ENCODE data around the gene NUBP2.
"Not testable (repeated sequence)": the region's sequence is repeated elsewhere in the genome, so short reads cannot be mapped to it uniquely, and the experiment has no call there.

NUBP2 gene

DNA sequence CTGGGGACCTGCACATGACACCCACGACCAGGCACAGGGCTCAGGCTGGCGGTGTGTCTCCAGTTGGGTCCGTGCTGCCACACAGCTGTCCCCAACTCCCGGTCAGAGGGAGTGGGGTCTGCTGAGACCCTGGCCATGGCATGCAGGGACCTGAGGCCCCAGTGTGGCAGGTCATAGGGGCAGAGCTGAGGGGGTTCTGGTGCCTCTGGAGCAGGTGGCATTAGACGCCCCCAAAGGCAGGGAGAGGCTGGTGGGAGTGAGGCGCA lies 4.2 kb downstream of the NUBP2 start:
- DNase-seq, result no peak

DNA sequence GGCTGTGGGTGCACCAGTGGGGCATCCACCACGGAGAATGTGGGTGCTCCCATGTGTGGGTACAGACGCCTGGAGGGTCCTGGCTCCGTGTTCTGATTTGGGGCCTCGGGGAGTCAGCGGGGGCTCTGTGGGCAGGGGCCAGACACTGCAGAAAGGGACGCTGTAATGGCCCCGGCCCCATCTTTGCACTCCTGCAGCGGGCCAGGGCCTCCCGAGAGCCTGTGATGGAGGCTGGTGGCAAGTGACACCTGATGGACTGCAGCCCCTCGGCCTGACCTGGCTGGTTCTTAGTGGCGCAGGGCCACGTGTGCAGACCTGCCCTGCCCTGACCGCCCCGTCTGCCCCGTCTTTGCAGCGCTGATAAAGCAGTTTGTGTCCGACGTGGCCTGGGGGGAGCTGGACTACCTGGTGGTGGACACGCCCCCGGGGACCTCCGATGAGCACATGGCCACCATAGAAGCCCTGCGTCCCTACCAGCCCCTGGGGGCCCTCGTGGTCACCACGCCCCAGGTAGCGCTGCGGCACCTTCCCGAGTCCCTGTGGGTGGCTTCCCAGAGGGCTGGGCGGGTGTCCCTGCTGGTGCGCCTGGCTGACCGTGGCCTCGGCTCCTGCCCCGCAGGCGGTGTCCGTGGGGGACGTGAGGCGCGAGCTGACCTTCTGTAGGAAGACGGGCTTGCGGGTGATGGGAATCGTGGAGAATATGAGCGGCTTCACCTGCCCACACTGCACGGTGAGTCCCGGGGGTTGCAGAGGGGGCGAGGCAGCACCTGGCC lies 4.7 kb downstream of the NUBP2 start:
- DNase-seq, result no peak

DNA sequence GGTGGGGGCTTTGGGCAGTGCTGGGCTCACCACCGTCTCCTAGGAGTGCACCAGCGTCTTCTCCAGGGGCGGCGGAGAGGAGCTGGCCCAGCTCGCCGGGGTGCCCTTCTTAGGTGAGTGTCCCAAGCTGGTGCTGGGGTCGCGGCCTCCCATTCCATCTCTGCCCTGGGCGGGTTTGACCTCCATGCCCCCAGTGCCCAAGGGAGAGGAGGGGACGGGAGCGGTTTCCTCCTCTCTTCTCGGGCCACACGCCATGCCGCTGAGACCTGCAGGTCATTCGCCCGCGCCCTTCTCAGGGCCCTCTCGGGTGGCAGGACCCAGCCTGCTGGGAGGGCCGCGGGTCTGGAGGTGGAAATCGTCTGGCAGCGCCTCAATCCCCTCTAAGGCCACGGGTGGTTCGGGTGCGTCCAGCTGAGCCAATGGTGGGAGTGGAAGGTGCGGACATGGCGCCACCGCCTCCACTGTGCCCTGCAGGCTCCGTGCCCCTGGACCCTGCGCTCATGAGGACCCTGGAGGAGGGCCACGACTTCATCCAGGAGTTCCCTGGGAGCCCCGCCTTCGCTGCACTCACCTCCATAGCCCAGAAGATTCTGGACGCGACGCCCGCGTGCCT lies 5.4 kb downstream of the NUBP2 start:
- DNase-seq, result no peak

DNA sequence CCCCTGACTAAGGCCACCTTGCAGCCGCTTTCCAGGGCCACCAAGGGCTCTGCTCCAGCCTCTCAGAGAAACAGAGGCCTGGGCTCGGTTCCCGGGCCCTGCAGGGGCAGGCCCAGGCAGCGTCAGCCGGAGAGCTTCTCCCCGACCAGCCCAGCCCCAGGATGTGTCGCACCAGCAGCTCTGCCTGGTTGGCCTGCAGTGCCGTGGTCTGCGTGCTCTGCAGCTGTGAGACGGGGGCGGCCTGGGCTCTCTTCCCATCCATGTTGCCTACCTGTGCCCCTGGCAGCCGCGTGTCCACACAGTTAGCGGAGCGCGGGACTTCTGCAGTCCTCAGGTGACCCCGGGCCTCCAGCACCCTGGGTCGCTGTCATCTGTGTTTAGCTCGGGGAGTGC lies 5.9 kb downstream of the NUBP2 start:
- DNase-seq, result no peak

DNA sequence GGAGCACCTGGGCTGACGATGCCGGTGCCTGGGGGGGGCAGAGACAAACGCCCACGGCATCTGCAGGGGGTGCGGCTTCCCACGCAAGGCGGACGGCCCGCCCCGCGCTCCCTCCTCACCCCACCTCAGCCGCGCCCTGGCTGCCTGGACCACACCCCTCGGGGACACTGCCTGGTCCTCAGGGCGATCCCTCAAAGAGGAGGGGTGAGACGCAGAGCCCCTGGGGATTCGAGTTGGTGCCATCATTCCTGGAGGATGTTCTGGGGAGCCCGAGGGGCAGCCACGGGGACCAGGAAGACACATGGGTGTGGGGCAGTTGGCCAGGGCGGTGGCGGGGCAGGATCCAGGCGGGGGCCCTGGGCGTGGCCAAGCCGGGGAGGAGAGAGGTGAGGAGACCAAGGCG lies 6.9 kb downstream of the NUBP2 start:
- DNase-seq, result no peak

DNA sequence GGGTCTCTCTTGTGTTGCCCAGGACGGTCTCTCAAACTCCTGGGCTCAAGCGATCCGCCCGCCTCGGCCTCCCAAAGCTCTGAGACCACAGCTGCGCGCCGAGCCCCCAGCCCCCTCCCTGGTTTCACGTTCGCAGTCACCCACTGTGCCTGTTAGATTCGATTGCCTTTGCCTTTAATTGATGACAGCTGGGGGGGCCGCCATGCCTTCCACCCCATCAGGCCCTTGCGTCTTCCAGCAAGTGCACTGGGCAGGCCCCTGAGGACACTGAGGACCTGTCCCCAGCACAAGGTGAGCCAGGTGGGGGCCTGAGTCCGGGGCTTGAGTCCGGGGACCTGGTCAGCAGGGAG lies 7.5 kb downstream of the NUBP2 start:
- no peak for DNase-seq

DNA sequence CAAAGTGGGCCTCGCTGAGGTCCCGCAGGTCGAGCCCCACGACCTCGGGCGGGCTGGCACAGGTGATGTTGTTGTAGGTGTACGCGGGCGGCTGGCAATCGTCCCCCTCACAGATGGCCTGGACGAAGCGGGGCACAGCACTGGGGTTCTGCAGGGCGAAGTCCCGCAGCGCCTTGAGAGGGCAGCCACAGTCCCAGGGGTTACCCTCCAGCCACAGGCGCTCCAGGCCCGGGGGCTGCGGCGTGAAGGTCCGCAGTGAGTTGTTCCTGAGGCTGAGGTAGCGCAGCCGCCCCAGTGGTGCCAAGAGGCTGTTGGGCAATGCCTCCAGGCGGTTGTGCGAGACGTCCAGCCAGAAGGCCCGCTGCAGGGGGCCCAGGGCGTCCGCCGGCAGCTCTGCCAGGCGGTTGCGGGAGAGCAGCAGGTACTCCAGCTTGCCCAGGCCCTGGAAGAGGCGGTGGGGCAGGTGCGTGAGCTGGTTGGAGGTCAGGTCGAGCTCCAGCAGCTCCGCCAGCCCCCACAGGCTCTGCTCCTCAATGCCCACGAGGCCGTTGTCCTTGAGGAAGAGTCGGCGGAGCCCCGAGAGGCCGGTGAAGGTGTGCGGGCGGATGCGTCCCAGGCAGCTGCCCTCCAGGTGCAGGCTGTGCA lies 8.0 kb downstream of the NUBP2 start:
- DNase-seq, result no peak

DNA sequence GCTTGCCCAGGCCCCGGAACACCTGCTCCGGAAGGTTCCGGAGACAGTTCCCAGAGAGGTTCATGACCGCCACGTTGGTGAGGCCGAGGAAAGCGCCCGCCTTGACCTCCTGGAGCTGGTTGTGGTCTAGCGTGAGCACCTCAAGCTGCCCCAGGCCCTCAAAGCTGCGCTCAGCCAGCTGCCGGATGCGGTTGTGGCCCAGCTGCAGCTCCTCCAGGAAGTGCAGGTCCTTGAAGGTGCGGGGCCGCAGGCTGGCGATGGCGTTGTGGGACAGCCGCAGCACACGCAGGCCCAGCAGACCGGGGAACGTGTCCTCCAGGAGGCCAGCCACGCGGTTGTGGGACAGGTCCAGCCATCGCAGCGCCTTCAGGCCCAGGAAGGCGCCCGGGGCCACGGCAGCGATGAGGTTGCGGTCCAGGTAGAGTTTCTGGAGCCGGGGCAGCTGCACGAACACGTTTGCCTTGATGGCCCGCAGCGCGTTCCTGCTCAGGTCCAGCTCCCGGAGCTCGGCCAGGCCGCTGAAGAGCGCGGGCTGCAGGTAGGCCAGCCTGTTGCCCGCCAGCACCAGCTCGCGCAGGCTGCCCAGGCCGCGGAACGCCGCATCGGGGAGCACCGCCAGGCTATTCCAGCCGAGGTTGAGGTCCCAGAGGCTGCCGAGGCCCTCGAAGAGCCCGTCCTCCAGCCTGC lies 8.6 kb downstream of the NUBP2 start:
- no peak for DNase-seq

DNA sequence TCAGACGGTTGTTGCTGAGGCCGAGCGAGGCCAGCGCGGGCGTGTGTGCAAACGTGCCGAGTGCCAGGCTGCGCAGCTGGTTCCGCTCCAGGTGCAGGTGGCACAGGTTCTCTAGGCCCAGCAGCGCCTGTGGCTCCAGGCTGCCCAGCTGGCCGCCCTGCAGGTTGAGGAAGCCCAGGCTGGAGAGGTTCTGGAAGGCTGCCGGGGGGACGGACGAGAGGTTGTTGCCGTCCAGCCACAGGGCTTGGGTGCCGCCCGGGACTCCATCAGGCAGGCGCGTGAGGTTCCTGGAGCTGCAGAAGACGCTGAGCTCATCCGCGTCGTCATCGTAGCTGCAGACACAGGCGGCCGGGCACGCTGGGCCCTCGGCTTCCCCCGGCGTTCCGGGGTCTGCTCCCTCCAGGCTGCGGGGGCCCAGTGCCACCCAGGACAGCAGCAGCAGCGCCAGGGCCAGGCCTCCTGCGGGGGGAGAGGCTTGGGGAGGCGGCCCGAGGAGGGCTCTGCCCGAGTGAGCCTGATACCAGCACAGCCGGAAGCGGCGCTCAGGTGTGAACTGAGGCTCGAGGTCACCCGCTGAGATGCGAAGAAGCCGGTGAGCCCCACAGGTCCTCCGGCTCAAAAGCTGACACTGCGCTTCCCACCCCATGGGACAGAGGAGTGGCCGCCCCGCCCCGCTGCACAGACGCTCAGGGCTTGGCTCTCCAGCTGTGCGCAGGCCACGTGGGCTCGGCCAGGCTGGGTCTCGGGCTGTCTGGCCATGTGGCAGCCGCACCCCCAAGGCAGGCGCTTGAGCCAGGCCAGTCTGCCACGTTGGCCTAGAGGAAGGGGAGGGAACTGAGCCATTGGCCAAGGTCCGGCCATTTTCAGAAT lies 9.4 kb downstream of the NUBP2 start:
- DNase-seq, result no peak

DNA sequence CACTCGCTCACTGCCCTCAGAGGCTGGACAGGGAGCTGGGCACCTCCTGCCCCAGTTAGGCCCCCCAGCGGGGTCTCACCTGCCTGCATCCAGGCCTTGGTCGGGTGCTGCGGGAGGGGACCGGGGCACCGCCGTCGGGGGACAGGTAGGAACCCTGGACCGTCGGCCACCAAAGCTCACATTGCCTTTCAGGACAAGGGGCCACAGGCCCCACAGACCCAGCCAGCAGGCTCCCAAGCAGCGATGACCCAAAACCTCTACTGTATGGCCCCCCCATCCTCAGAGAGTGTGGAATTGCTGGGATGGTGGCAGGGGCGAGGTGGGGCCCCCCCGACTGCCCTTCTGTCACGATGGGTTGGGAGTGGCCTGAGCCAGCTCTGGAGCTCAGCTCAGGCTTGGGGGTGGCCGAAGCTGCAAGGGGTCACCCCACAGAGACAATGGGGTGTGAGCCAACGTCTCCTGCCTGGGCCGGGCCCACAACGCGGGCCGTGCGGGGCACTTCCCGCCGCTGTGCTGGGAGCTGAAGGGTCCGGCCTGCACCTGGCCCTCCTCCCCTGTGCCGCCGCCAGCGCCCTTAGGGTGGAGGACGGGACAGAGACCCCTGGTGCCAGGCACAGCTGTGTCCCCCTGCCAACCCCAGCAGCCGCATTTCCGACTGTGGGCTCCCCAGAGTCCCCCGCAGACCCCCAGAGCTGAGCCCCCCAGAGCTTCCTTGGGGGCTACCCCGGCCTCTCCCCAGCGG lies 10.2 kb downstream of the NUBP2 start:
- no peak for DNase-seq

DNA sequence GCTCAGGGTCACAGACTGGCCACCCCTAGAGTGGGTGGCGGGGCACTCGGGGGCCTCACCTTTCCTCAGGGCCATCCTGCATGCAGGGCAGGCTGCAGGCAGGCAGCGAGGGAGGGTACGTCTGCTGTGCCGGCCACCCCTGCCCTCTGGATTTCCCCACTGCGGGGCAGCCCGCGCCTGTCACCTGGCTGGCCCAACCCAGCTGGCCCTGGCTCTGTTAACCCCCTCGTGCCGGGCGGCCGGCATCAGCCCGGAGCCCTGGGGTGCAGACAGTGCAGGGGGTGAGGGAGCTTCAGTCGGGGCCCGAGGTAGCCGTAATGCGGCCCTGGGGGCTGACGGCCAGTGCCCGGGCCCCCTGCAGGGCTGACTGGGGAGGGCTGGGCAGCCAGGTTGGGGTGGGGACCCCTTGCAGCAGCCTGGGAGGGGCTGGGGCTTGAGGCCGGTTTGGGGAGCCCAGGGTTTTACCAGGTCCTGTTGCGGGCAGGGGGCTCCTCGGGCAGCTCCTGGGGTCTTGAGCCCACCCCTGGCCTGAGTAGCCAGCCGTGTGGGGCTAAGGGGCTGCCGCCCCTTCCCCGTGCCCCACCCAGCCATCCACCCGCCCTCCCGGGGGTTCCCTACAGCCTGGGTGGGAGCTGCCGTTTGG lies 10.9 kb downstream of the NUBP2 start, which contains the start of gene IGFALS:
Gene IGFALS (minus strand): TSS at position 128 of the 643 bp plus-strand sequence. CDS start 53 bp downstream, at position 75.
- DNase-seq, result no peak

DNA sequence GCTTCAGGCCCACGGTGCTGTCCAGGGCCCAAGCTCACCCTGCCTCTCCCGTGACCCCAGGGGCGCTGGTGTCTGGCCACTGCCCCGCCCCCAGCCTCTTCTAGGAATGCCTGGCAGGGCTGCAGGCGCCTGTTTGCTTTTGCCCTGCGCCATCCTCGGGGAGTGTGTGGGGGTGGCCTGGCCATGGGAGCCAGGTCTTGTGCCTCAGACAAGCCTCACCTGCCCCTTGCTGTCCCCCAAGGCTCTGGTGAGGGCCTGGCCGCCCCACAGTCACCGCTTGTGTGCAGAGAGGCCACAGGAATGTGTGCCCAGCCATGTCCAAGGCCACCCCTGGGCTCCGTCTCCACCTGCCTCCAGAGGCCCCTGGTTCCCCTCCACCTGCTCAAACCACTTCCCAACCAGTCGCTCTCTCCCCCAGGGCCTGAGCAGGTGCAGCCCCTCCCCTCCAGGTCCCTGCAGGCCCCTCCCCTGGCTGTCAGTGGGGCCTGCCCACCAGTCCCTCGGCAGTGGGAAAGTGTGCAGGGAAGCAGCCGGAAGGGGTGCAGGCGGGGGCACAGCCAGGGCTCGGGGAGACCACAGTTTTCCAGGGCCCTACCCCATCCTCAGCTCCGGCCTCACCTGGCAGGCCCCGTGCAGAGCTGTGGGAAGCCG lies 11.6 kb downstream of the NUBP2 start:
- DNase-seq, result no peak

DNA sequence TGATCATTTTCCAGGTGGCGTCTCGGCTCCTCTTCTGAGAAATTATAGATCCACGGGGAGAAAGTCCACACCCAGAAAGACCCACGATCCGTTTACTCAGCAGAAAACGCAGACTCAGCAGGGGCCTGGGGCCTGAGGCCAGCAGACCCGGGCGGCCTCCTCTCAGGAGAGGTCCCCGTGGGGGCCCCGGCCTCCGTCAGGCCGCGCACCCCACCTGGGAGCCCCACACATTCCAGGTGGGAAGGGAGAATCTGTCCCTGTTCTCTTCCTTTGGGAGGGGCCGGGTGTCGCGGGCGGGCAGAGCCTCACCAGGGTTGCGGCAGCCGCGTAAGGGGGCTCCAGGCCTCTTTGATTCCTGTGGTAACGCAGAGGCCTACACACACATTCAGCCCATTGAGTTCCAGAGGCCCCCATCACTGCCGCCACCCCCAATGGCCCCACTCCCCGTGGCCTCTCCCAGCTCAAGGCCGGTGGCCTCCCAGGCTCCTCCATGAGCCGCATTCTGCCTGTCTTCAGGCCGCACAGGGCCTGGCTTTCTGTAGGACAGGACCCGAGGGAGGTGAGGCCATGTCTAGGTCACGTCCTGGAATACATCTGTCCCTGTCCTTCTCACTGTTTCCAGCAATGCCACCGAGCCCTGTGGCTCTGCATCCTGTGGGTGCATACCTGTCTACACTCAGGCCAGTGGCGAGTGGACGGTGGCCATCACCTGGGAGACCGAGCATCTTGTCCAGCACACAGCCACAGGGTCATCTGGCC lies 12.3 kb downstream of the NUBP2 start:
- no peak for DNase-seq

DNA sequence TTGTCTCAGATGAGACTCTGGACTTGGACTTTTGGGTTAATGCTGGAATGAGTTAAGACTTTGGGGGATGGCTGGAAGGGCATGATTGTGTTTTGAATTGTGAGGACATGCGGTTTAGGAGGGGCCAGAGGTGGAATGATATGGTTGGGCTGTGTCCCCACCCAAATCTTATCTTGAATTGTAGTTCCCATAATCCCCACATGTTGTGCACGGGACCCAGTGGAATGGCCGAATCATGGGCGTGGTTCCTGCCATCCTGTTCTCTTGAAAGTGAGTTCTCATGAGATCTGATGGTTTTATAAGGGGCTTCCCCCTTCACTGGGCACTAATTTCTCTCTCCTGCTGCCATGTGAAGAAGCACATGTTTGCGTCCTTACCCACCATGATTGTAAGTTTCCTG lies 16.5 kb downstream of the NUBP2 start:
- DNase-seq, result not testable (repeated sequence)

DNA sequence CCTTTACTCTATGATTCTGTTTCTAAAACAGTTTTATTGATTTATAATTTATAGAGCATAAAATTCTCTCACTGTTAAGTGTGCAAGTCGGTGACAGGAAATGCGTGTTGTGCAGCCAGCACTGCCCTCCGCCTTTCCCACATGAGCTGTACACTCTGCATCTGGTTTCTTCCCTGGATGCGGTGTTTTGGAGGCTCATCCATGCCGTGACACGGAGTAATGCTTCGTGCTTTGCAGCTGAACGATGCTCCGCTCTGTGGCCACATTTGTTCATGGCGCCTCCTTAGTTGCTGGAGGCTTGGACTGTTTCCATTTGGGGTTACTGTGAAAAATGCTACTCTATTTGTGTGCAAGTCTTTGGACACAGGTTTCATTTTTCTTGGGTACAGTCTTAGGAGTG lies 17.9 kb downstream of the NUBP2 start:
- DNase-seq, result no peak

DNA sequence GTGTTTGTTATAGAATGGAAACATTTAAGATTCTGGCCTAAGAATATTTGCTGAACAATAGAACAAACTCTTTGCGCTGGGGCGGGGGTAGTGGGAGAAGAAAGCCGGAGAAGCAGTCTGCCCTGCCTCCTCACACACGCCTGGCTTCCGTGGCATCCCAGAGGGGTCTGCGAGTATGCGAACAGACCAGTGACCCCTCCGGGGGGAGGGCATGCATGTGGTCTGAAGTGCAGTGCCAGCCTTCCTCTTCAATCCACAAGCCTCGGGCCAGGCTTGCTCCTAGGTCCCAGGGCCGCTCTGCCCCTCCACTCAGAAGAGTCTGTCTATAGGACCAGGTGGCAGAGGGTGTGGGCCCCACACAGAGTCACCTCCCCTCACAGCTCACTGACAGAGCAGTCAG lies 24.9 kb downstream of the NUBP2 start:
- DNase-seq, result no peak

DNA sequence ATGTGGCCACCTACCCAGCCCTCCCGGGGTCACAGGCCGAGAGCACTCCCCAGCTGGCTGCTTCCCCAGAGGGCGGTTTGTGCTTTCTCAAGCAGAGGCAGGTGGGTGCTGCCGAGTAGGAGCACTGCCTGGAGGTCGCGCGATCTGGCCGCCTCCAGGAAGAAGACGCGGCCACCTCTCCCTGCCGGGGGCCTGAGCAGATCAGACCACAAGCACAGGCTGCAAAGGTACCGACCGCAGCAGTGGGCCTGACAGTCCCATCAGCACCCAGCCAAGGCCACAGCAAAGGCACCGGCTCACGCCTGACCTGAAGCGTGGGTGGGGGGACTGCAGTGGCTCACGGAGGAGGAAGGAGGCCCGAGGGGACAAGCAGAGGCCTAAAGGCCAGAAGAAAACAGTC lies 25.9 kb downstream of the NUBP2 start:
- DNase-seq, result no peak

DNA sequence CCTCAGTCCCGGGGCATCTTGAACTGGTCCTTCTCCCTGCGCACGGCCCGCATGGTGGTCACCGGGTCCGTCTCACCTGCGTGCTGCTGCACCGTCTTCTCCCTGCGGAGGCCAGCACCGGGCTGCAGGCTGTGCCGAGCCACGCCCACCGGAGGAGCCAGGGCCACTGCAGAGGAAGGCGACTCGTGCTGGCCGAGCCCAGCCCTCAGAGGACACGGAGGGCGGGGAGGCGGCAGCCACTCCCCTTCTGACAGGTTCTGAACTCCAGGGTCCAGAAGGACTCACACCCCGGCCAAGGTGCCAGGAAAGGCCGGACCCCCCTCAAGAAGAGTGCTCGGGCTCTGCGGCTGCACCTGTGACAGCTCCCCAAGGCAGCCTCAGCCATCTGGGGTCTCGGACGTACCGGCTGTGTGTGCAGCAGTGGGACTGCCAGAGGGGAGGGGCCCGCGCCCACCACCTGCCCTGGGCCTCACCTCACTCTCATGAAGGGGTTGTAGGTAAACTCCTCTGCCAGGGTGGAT lies 26.6 kb downstream of the NUBP2 start:
- no peak for DNase-seq

DNA sequence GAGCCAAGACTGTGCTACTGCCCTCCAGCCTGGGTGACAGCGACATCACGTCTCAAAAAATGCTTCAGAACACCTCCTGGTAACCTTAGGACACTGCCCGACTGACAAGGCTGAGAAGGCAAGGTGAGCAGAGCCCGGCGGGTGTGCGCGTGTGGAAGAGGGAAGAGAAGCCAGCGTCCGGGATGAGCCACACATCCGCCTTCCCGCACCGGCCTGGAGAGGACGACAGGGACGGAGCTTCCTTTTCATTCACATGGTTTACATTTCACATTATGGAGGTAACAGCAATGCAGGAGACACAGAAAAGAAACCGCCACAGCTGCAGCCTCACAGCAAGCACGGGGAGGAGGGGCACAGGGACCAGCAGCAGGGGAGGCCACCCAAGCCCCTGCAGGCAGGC lies 27.3 kb downstream of the NUBP2 start:
- no peak for DNase-seq

DNA sequence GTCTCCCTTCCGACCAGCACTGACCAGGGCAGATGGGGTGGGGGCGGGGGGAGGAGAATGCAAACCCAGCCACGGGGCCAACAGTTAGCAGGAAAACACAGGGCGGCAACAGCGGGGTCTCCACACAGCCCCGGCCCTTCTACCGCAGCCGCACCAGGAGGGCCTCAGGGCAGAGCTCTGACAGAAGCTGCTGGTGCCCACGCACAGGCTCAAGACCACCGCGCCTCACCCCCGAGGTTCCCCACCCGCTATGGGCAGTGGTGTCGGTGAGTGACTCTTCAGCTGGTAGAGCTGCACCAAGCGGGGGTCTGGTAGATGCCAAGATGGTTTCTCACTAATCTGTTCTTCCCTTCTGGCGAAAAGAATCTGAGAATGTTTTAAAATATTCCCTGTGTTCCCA lies 27.8 kb downstream of the NUBP2 start:
- no peak for DNase-seq
